Lung (tissue), 12 donors: Measurements from ENCODE around the gene GABRG3. TPM values are rescaled to one million over a fixed set of nuclear protein-coding genes. Genes with fewer than 3 reads are reported as not detected.

Experiments
- ATAC-seq: fragments of 200-7000 bp; cut with Tn5 transposase; one replicate; pipeline ENCODE4 v1.9.1; 2020; ENCODE audit warnings: moderate number of reproducible peaks; ENCODE audit not compliant: insufficient read depth, low FRiP score
- DNase-seq, 3 donors: peaks; one replicate each; pipeline ENCODE4 v3.0.0-alpha.2; 2013 to 2017
- H3K27ac ChIP-seq, 2 donors: one replicate each; pipeline ENCODE4 v1.5.1; 2013; ENCODE audit warnings: mild to moderate bottlenecking in 2 of 2, moderate library complexity in 2 of 2, control low read depth in 1 of 2, inconsistent platforms in 1 of 2, low read depth in 1 of 2, low read length in 1 of 2
- H3K27me3 ChIP-seq, 3 donors: one replicate each; pipeline ENCODE4 v1.5.1; 2013; ENCODE audit warnings: low read length in 2 of 3; ENCODE audit not compliant: control insufficient read depth in 3 of 3, insufficient read depth in 3 of 3
- H3K36me3 ChIP-seq, 4 donors: one replicate each; pipeline ENCODE4 v1.5.1; 2013; ENCODE audit warnings: low read length in 4 of 4, mild to moderate bottlenecking in 1 of 4, moderate library complexity in 1 of 4; ENCODE audit not compliant: control insufficient read depth in 4 of 4, insufficient read depth in 4 of 4
- H3K4me1 ChIP-seq, 5 donors: one replicate each; pipeline ENCODE4 v1.5.1; 2013; ENCODE audit warnings: low read length in 5 of 5, mild to moderate bottlenecking in 2 of 5, moderate library complexity in 1 of 5; ENCODE audit not compliant: control insufficient read depth in 5 of 5, insufficient read depth in 5 of 5
- H3K4me3 ChIP-seq: one replicate; pipeline ENCODE4 v1.5.1; 2013; ENCODE audit warnings: mild to moderate bottlenecking, control low read depth, moderate library complexity
- H3K9ac ChIP-seq, 2 donors: one replicate each; pipeline ENCODE4 v1.5.1; 2013; ENCODE audit warnings: low read length in 2 of 2, control low read depth in 1 of 2; ENCODE audit not compliant: insufficient read depth in 1 of 2
- H3K9me3 ChIP-seq, 4 donors: one replicate each; pipeline ENCODE4 v1.5.1; 2013; ENCODE audit warnings: low read length in 3 of 4, mild to moderate bottlenecking in 1 of 4, moderate library complexity in 1 of 4; ENCODE audit not compliant: control insufficient read depth in 4 of 4, insufficient read depth in 3 of 4
- WGBS, 2 donors: extraction: QIAGEN DNeasy Blood & Tissue Kit; methylation state at CpG; one replicate each; pipeline ENCODE4 v1.1.7; 2013; 5-methylcytosine and 5-hydroxymethylcytosine counted together
- polyA plus RNA-seq, 2 donors: library from polyadenylated mRNA; stranded (reverse); fragments of 200-250 nt; gene quantifications; one replicate each; pipeline ENCODE4 v1.2.1, GENCODE V29; 2013
- total RNA-seq, 2 donors: library from RNA; depleted of rRNA in 1 of 2; stranded (reverse); fragments of >200 nt in 1 of 2; gene quantifications; one replicate each; pipeline ENCODE4 v1.2.1, GENCODE V29; 2014 to 2021
- TF ChIP-seq, protein P1 (sequence below): IDR thresholded peaks from 2 replicates; pipeline ENCODE4 v1.5.1; 2012; ENCODE audit warnings: mild to moderate bottlenecking; ENCODE audit errors: control extremely low read depth, extremely low read depth
- donor health status: control.
- donor health status: control.
- donor health status: Bipolar disorder and iron deficiency.
- donor health status: healthy.
- donor health status: DM: yes; HTN: yes; CAD: no.

The GABRG3 gene
- total and polyA plus RNA-seq, 4 donors: 16.9 TPM; not detected in 3

GRCh38 chr15:27414168-27414870 lies 443.3 kb downstream of the GABRG3 start:
- H3K4me1 ChIP-seq: peaks cover 0 to 35% (median 0%) of the 10 kb centered on the region in 5 donors
- H3K27ac ChIP-seq: no peak overlapping the region
- no peaks in the 10 kb centered on the region for H3K9me3 ChIP-seq
- H3K36me3 ChIP-seq: no peaks in the 10 kb centered on the region
- no peaks in the 10 kb centered on the region for H3K27me3 ChIP-seq
- H3K4me3 ChIP-seq: no peak overlapping the region
- DNase-seq (no peak), ATAC-seq (no peak)
- 56 to 67% methylated on average over 7 of the region's 7 CpGs for WGBS, 2 donors
- H3K9ac ChIP-seq: no peak overlapping the region
- TF ChIP-seq, protein P1, sequence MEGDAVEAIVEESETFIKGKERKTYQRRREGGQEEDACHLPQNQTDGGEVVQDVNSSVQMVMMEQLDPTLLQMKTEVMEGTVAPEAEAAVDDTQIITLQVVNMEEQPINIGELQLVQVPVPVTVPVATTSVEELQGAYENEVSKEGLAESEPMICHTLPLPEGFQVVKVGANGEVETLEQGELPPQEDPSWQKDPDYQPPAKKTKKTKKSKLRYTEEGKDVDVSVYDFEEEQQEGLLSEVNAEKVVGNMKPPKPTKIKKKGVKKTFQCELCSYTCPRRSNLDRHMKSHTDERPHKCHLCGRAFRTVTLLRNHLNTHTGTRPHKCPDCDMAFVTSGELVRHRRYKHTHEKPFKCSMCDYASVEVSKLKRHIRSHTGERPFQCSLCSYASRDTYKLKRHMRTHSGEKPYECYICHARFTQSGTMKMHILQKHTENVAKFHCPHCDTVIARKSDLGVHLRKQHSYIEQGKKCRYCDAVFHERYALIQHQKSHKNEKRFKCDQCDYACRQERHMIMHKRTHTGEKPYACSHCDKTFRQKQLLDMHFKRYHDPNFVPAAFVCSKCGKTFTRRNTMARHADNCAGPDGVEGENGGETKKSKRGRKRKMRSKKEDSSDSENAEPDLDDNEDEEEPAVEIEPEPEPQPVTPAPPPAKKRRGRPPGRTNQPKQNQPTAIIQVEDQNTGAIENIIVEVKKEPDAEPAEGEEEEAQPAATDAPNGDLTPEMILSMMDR: no peak

DNA sequence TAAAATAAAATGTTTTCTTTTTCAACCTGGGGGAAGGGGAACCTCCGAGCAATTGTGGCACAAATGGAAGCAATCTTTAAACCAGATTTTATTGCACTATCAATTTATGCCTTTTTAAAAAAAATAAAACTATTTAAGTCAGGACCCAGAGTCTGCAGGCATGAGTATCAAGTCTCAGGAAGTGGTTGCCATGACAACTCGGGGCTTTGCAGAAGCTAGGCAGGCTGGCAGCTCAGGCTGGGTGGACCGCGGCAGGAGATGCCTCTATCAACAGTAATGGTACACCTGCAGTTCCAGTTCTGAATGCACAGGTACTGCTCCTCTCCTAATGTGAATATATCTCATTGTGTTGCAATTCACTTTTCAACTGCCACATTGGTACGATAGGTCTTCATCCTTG lies 447.7 kb downstream of the GABRG3 start:
- no peaks in the 10 kb centered on the region for H3K36me3 ChIP-seq
- DNase-seq: peak; percentile 56 to 71 (median 58)
- H3K27me3 ChIP-seq: no peaks in the 10 kb centered on the region
- ATAC-seq: no peak
- TF ChIP-seq, protein P1: no peak
- peaks cover 0 to 12% (median 0%) of the 10 kb centered on the region in 5 donors for H3K4me1 ChIP-seq
- WGBS, 2 donors: 40 to 45% methylated on average over 5 of the region's 5 CpGs
- H3K27ac ChIP-seq: no peak overlapping the region
- no peak overlapping the region for H3K4me3 ChIP-seq
- no peaks in the 10 kb centered on the region for H3K9me3 ChIP-seq
- H3K9ac ChIP-seq: no peak overlapping the region

GRCh38 chr15:27422997-27423396 lies 452.0 kb downstream of the GABRG3 start:
- TF ChIP-seq, protein P1: no peak
- no peak overlapping the region for H3K4me3 ChIP-seq
- H3K4me1 ChIP-seq: peaks cover 0 to 18% (median 0%) of the 10 kb centered on the region in 5 donors
- ATAC-seq (no peak), DNase-seq (peak in 2 of 3 donors; percentile 9 to 20)
- H3K27ac ChIP-seq: no peak overlapping the region
- no peak overlapping the region for H3K9ac ChIP-seq
- no peaks in the 10 kb centered on the region for H3K9me3 ChIP-seq
- no peaks in the 10 kb centered on the region for H3K27me3 ChIP-seq
- H3K36me3 ChIP-seq: no peaks in the 10 kb centered on the region
